GM23338 (cell line): Measurements from ENCODE around the gene ZBTB2. TPM values are rescaled to one million over a fixed set of nuclear protein-coding genes. Genes with fewer than 3 reads are reported as not detected.

Source experiments
- ATAC-seq: fragments of 200-7000 bp; cut with Tn5 transposase; 3 replicates; pipeline ENCODE4 v1.9.1; 2020
- DNase-seq: peaks from one replicate; pipeline ENCODE4 v3.0.0-alpha.2; 2015; ENCODE audit warnings: low spot score
- H2AFZ ChIP-seq: fragments of 200-600 bp; sonication (generic); 2 replicates; pipeline ENCODE4 v1.8.0; 2016; ENCODE audit warnings: antibody characterized with exemption, mild to moderate bottlenecking, moderate library complexity
- H3F3A ChIP-seq: fragments of 200-600 bp; sonication (generic); replicated peaks from 2 replicates; pipeline ENCODE4 v1.8.0; 2017; ENCODE audit warnings: antibody characterized with exemption, mixed run types, low read depth
- H3K27ac ChIP-seq: fragments of 200-600 bp; sonication (generic); 2 replicates; pipeline ENCODE4 v1.6.1; 2016; ENCODE audit warnings: low read depth
- H3K27me3 ChIP-seq: fragments of 200-600 bp; sonication (generic); 2 replicates; pipeline ENCODE4 v1.8.0; 2016; ENCODE audit warnings: mild to moderate bottlenecking, mixed run types, moderate library complexity; ENCODE audit not compliant: insufficient read depth
- H3K36me3 ChIP-seq: fragments of 200-600 bp; sonication (generic); 2 replicates; pipeline ENCODE4 v1.8.0; 2016; ENCODE audit warnings: mild to moderate bottlenecking; ENCODE audit not compliant: insufficient read depth
- H3K4me1 ChIP-seq: fragments of 200-600 bp; sonication (generic); 2 replicates; pipeline ENCODE4 v1.8.0; 2016; ENCODE audit warnings: mild to moderate bottlenecking, moderate library complexity; ENCODE audit not compliant: insufficient read depth
- H3K4me2 ChIP-seq: fragments of 200-600 bp; sonication (generic); 2 replicates; pipeline ENCODE4 v1.7.1; 2017; ENCODE audit warnings: mixed run types
- H3K4me3 ChIP-seq: fragments of 200-600 bp; sonication (generic); 2 replicates; pipeline ENCODE4 v1.6.1; 2016; ENCODE audit warnings: mixed run types
- H3K79me2 ChIP-seq: fragments of 200-600 bp; sonication (generic); replicated peaks from 2 replicates; pipeline ENCODE4 v1.8.0; 2017; ENCODE audit warnings: mild to moderate bottlenecking; ENCODE audit not compliant: insufficient read depth
- H3K9me2 ChIP-seq: fragments of 200-600 bp; sonication (generic); 2 replicates; pipeline ENCODE4 v1.8.0; 2017; ENCODE audit not compliant: insufficient read depth
- H4K20me1 ChIP-seq: fragments of 200-600 bp; sonication (generic); replicated peaks from 2 replicates; pipeline ENCODE4 v1.8.0; 2017; ENCODE audit warnings: mild to moderate bottlenecking; ENCODE audit not compliant: insufficient read depth
- H3K27ac Mint-ChIP-seq: 2 replicates; pipeline ENCODE4 v1.8.0; 2020; ENCODE audit warnings: inconsistent platforms, mild to moderate bottlenecking, moderate library complexity, mixed read lengths
- H3K27me3 Mint-ChIP-seq: 3 replicates; pipeline ENCODE4 v1.8.0; 2022; ENCODE audit warnings: low read depth, mild to moderate bottlenecking, moderate library complexity, mixed read lengths, inconsistent platforms; ENCODE audit not compliant: insufficient read depth, poor library complexity
- H3K36me3 Mint-ChIP-seq: 3 replicates; pipeline ENCODE4 v1.8.0; 2021; ENCODE audit warnings: low read depth, mild to moderate bottlenecking, inconsistent platforms, moderate library complexity, mixed read lengths
- H3K4me1 Mint-ChIP-seq: 3 replicates; pipeline ENCODE4 v1.8.0; 2020; ENCODE audit warnings: mild to moderate bottlenecking, inconsistent platforms, mixed read lengths
- H3K4me3 Mint-ChIP-seq: 3 replicates; pipeline ENCODE4 v1.8.0; 2021; ENCODE audit warnings: moderate library complexity, mild to moderate bottlenecking, inconsistent platforms, mixed read lengths
- H3K9me3 Mint-ChIP-seq: 3 replicates; pipeline ENCODE4 v1.8.0; 2020; ENCODE audit warnings: moderate library complexity, mild to moderate bottlenecking, inconsistent platforms, mixed read lengths
- CREB1 ChIP-seq: fragments of 250-450 bp; sonication (Bioruptor Pico); IDR thresholded peaks from 2 replicates; pipeline ENCODE4 v1.5.0; 2020; ENCODE audit warnings: low read depth, mild to moderate bottlenecking, moderate library complexity
- CTCF ChIP-seq, 2 experiments: fragments of 200-600 bp in 1 of 2; sonication (generic) in 1 of 2; conservative IDR thresholded peaks; 2 replicates each; pipeline versions ENCODE4 v1.5.1 to v1.6.1; 2016 to 2017; ENCODE audit warnings: antibody characterized with exemption in 2 of 2, low read depth in 2 of 2, mild to moderate bottlenecking in 2 of 2, moderate library complexity in 1 of 2
- EZH2 ChIP-seq: fragments of 200-600 bp; sonication (generic); IDR thresholded peaks from one replicate; pipeline ENCODE4 v1.8.0; 2017; ENCODE audit warnings: antibody characterized with exemption, mild to moderate bottlenecking, low read depth; ENCODE audit not compliant: unreplicated experiment
- EZH2phosphoT487 ChIP-seq: fragments of 200-600 bp; sonication (generic); IDR thresholded peaks from one replicate; pipeline ENCODE4 v1.8.1; 2018; ENCODE audit warnings: antibody characterized with exemption; ENCODE audit not compliant: unreplicated experiment
- JUNB ChIP-seq: IDR thresholded peaks from one replicate; pipeline ENCODE4 v1.6.1; 2016; ENCODE audit warnings: antibody characterized with exemption; ENCODE audit not compliant: unreplicated experiment
- NANOG ChIP-seq: IDR thresholded peaks from 2 replicates; pipeline ENCODE4 v1.6.1; 2016; ENCODE audit warnings: antibody characterized with exemption, borderline replicate concordance
- POLR2AphosphoS5 ChIP-seq: IDR thresholded peaks from 2 replicates; pipeline ENCODE4 v1.6.1; 2016; ENCODE audit warnings: antibody characterized with exemption, low read depth
- STAT1 ChIP-seq: IDR thresholded peaks from one replicate; pipeline ENCODE4 v1.6.1; 2016; ENCODE audit warnings: antibody characterized with exemption; ENCODE audit not compliant: unreplicated experiment
- ZNF114 ChIP-seq: fragments of 250-450 bp; sonication (Bioruptor Pico); IDR thresholded peaks from 2 replicates; pipeline ENCODE4 v1.5.0; 2020; ENCODE audit warnings: mild to moderate bottlenecking, moderate library complexity
- ZNF331 ChIP-seq: fragments of 250-450 bp; sonication (Bioruptor Pico); IDR thresholded peaks from 2 replicates; pipeline ENCODE4 v1.5.0; 2020; ENCODE audit warnings: low read depth, mild to moderate bottlenecking, moderate library complexity
- polyA plus RNA-seq: library from polyadenylated mRNA; unstranded; fragments of >200 nt; fragmentation: Nextera tagmentation; extraction: Ambion mirVana; gene quantifications from 2 replicates; pipeline ENCODE4 v1.2.1, GENCODE V29; 2016
- total RNA-seq: library from RNA; depleted of rRNA; stranded (reverse); fragments of >200 nt; shearing (Covaris generic); gene quantifications from 2 replicates; pipeline ENCODE4 v1.2.3, GENCODE V29; 2014
- TF ChIP-seq, protein P1 (sequence below): IDR thresholded peaks from 2 replicates; pipeline ENCODE4 v1.6.1; 2016; ENCODE audit warnings: antibody characterized with exemption
- TF ChIP-seq, protein P2 (sequence below): IDR thresholded peaks from one replicate; pipeline ENCODE4 v1.6.1; 2018; ENCODE audit warnings: antibody characterized with exemption; ENCODE audit not compliant: unreplicated experiment

ZBTB2 gene
- total and polyA plus RNA-seq, 2 experiments from 2014 or later, result 11.4 to 21.9 TPM

DNA sequence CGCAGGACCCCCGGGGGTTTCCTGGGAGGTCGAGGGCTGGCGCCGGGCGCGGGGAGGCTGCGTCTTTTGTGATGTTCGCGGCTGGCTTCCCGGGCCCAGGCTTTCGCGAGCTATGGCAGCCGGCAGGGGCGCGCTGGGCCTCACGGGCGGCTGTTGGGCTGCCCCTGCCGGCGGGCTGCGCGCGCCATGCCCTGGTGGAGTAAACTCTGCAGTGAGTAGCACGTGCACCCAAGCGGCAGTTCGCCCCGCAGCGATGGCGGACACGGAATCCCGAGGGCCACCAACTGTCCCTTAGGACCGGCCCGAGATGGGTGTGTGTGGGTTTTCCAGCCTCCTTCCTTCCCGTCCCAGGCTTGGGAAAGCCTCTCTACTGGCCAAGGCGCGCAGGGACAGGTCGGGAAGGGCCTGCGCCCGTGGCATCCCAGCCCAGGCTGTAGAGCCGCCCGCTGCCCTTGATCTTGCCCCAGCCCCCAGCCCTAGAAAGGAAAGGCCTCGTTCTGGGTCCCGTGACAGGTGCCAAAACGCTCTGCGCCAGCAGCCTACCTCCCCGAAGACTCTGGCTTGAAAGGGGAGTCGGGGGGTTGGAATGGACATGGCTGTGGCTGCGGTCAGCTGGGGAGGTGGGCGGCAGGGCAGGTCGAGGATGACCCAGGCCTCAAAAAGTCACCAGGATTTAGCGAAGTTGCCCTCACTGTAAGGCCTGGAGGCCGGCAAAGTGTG is 49.7 kb downstream of the ZBTB2 start (continued):
- TF ChIP-seq, protein P1, sequence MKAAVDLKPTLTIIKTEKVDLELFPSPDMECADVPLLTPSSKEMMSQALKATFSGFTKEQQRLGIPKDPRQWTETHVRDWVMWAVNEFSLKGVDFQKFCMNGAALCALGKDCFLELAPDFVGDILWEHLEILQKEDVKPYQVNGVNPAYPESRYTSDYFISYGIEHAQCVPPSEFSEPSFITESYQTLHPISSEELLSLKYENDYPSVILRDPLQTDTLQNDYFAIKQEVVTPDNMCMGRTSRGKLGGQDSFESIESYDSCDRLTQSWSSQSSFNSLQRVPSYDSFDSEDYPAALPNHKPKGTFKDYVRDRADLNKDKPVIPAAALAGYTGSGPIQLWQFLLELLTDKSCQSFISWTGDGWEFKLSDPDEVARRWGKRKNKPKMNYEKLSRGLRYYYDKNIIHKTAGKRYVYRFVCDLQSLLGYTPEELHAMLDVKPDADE, result no peak
- TF ChIP-seq EZH2 (no peak), EZH2phosphoT487 (no peak), CREB1 (CRISPR knock-in tag) (no peak), NANOG (no peak), ZNF114 (no peak), CTCF (conservative IDR thresholded peaks at IDR 0.05; ENCODE audit: low read depth in 2 of 2) (no peak), ZNF331 (no peak), JUNB (no peak), STAT1 (no peak)
- TF ChIP-seq, protein P2, sequence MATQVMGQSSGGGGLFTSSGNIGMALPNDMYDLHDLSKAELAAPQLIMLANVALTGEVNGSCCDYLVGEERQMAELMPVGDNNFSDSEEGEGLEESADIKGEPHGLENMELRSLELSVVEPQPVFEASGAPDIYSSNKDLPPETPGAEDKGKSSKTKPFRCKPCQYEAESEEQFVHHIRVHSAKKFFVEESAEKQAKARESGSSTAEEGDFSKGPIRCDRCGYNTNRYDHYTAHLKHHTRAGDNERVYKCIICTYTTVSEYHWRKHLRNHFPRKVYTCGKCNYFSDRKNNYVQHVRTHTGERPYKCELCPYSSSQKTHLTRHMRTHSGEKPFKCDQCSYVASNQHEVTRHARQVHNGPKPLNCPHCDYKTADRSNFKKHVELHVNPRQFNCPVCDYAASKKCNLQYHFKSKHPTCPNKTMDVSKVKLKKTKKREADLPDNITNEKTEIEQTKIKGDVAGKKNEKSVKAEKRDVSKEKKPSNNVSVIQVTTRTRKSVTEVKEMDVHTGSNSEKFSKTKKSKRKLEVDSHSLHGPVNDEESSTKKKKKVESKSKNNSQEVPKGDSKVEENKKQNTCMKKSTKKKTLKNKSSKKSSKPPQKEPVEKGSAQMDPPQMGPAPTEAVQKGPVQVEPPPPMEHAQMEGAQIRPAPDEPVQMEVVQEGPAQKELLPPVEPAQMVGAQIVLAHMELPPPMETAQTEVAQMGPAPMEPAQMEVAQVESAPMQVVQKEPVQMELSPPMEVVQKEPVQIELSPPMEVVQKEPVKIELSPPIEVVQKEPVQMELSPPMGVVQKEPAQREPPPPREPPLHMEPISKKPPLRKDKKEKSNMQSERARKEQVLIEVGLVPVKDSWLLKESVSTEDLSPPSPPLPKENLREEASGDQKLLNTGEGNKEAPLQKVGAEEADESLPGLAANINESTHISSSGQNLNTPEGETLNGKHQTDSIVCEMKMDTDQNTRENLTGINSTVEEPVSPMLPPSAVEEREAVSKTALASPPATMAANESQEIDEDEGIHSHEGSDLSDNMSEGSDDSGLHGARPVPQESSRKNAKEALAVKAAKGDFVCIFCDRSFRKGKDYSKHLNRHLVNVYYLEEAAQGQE, result no peak

GRCh38 chr6:151340219-151340978 is 51.0 kb downstream of the ZBTB2 start:
- Histone ChIP-seq H3K27ac (no peak overlapping the region), H2AFZ (no peak overlapping the region), H3K36me3 (0 out of 2 replicates have a peak, but pooled peaks cover 3% of the 10 kb centered on the region), H3K9me2 (no peaks in the 10 kb centered on the region), H3K4me3 (no peak overlapping the region), H3K4me1 (no peaks in the 10 kb centered on the region), H3K27me3 (no peaks in the 10 kb centered on the region), H3K79me2 (peaks cover 46% of the 10 kb centered on the region), H3K4me2 (no peak overlapping the region), H4K20me1 (peaks cover 13% of the 10 kb centered on the region), H3F3A (0 out of 2 replicates have a peak, but pooled peaks cover 4% of the 10 kb centered on the region)
- Mint-ChIP-seq H3K36me3 (0 out of 3 replicates have a peak, but pooled peaks cover 5% of the 10 kb centered on the region), H3K9me3 (no peaks in the 10 kb centered on the region), H3K27me3 (peaks cover 4% of the 10 kb centered on the region), H3K27ac (no peak overlapping the region), H3K4me3 (no peak overlapping the region), H3K4me1 (no peaks in the 10 kb centered on the region)
- DNase-seq (no peak), ATAC-seq (no peak)
- no peak for TF ChIP-seq CTCF (conservative IDR thresholded peaks at IDR 0.05; ENCODE audit: low read depth in 2 of 2)
- TF ChIP-seq, protein P1, result no peak
- no peak for TF ChIP-seq POLR2AphosphoS5
- TF ChIP-seq ZNF114, result no peak
- no peak for TF ChIP-seq EZH2phosphoT487
